RWPE1 (cell line): Measurements from ENCODE around the gene CACNA2D3.
A peak's percentile ranks its signal among the peaks of the same experiment; 100 is the strongest.

Experiments used
- CTCF ChIA-PET: fragments of 350-600 bp; sonication (Branson Sonifier 250); formaldehyde crosslinking; extraction: SDS; loops from one replicate; lab custom pipeline; 2021; lab: Yijun Ruan, JAX
- POLR2A ChIA-PET: fragments of 400-600 bp; formaldehyde crosslinking; extraction: SDS; loops from one replicate; lab custom pipeline; 2020; ENCODE audit warnings: antibody characterized with exemption; ENCODE audit not compliant: low non-redundant PET; lab: Yijun Ruan, JAX
- DNase-seq: peaks from one replicate; pipeline ENCODE4 v3.0.0; 2012; ENCODE audit warnings: low spot score
- H3K27ac ChIP-seq: fragments of 450-650 bp; 2 replicates; pipeline ENCODE4 v1.5.1; 2017
- TF ChIP-seq, protein P1 (sequence below): fragments of 450-650 bp; conservative IDR thresholded peaks from 2 replicates; pipeline ENCODE4 v1.5.1; 2017; ENCODE audit warnings: low read depth, mild to moderate bottlenecking

CACNA2D3 gene

DNA sequence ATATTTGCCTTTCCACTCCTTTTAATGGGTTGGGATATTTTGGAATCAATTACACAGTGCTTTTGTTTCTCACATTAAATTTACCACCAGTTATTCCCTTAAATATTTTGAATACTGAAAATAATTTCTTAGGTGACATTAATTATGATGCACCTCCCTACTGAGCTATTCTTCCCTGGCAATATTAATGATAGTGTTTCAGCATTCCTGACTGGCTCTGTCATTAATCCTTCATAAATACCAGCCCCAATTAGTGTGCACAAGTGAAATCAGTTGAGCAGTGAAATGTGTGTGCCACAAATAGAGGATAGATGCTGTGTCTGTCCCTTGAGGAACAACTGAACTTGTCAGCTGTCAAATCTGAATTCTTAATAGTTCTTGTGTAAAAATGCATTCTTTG is 304.0 kb downstream of the CACNA2D3 start:
- ChIA-PET CTCF (no interaction called here), POLR2A (no interaction called here)
- H3K27ac ChIP-seq = no peak overlapping the region
- no peak for DNase-seq
- TF ChIP-seq, protein P1, sequence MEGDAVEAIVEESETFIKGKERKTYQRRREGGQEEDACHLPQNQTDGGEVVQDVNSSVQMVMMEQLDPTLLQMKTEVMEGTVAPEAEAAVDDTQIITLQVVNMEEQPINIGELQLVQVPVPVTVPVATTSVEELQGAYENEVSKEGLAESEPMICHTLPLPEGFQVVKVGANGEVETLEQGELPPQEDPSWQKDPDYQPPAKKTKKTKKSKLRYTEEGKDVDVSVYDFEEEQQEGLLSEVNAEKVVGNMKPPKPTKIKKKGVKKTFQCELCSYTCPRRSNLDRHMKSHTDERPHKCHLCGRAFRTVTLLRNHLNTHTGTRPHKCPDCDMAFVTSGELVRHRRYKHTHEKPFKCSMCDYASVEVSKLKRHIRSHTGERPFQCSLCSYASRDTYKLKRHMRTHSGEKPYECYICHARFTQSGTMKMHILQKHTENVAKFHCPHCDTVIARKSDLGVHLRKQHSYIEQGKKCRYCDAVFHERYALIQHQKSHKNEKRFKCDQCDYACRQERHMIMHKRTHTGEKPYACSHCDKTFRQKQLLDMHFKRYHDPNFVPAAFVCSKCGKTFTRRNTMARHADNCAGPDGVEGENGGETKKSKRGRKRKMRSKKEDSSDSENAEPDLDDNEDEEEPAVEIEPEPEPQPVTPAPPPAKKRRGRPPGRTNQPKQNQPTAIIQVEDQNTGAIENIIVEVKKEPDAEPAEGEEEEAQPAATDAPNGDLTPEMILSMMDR = no peak

DNA sequence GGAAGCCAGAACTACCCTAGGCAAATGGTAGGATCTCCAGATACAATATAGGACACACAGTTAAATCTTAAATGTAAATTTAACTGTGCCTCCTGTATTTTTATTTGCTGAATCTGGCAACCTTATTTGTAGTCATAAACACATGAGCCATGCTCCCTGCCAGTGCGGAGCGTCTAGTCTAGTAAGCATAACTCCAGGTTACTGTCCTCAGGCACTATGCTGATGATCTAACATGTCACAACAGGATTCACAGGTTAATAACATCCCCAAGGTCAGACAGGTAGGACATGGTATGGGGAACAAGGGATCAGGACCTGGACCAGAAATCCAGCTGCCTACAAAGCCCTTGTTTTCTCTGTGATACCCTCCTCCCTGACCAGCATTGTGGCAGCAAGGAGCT is 305.1 kb downstream of the CACNA2D3 start:
- no peak overlapping the region for H3K27ac ChIP-seq
- TF ChIP-seq, protein P1 = no peak
- no peak for DNase-seq
- ChIA-PET CTCF (interaction anchor here (0.6 kb wide), 2 partner anchors 57 to 109 kb away, joined by 3 to 4 read pairs; no protein-coding TSS in a partner anchor), POLR2A (no interaction called here)

DNA sequence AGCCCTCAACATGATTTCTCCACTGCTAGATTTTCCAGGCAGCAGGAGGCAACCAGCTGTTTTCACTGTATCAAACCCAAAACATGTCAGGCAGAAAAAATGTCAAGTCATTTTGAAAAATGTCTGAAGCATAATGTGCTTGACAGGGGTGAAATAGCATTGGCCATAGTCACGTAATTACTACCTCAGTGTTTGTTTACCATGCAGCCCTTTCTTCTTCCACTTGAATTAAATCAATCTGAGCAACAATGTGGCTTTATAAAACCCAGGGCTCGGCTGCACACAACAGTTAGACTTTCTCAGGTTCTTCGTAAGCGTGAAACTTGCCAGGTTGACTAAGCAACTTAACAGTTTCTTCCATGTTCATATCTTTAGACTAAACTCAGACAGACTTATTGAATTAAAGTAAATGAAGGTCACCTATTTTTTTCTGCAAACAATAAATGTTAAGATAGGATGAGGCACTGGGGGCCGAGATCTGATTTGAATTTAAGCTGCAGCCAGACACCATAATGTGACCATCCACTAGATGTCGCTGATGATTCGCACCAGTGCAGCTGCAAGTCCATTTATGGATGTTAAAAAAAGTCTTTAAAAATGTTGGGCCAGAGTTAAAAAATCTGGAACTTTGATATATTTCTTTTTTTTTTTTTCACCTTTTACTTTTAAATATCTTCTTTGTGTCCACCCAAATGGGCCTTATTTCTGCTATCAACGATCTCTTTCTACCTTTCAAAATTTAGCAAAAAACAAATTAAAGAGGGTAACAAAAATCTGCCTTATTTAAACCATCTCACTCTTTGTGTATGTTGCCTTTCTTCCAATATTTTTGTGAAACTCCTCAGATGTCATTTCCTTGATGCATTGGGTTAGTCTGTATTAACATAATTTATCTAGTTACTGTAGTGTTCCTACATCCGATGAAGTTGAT is 305.9 kb downstream of the CACNA2D3 start:
- no peak overlapping the region for H3K27ac ChIP-seq
- ChIA-PET POLR2A (no interaction called here), CTCF (interaction anchor here (0.5 to 1.6 kb wide), 8 partner anchors 8 to 1291 kb away, joined by 3 to 6 read pairs (median 4); no protein-coding TSS in a partner anchor)
- TF ChIP-seq, protein P1 = peak; percentile 93
- DNase-seq = peak; percentile 33

DNA sequence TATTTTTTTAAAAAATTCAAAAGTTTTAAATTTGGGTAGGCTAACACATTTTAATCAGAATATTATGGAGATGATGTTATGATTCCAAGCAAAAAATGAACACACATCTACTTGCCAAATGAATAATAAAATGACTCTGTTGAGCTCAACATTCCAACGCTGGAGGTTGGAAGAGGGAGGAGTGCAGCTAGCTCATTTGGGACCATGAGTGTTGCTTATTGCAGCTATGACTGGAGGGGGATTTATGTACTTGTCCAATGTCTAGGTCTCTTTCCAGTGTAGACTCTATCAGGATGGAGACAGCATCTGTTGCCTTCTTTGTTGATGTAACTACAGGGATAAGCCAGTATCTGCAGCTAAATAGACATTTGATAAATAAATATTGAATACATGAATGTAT is 310.6 kb downstream of the CACNA2D3 start:
- DNase-seq = no peak
- TF ChIP-seq, protein P1 = no peak
- CTCF ChIA-PET = no interaction called here
- POLR2A ChIA-PET = no interaction called here
- H3K27ac ChIP-seq = no peak overlapping the region

DNA sequence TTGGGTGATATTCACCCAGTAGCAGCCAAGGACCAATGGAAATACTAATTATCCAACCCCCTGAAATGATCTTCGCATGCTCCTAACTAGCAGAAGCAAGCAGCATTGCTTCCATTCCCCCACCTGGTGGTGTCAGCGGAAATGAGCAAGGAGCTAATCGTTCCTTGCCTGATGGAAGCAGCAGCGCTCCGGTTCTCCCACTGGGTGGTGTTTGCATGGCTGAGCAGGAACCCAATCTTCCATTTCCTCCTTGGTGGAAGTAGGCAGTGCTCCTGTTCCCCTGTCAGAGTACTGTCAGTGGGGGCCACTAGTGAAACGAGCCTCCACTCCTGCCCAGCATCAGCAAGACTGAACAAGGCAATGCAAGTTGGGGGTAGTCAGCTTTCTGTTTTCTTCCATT is 311.5 kb downstream of the CACNA2D3 start:
- no peak overlapping the region for H3K27ac ChIP-seq
- POLR2A ChIA-PET = no interaction called here
- CTCF ChIA-PET = no interaction called here
- TF ChIP-seq, protein P1 = no peak
- no peak for DNase-seq

DNA sequence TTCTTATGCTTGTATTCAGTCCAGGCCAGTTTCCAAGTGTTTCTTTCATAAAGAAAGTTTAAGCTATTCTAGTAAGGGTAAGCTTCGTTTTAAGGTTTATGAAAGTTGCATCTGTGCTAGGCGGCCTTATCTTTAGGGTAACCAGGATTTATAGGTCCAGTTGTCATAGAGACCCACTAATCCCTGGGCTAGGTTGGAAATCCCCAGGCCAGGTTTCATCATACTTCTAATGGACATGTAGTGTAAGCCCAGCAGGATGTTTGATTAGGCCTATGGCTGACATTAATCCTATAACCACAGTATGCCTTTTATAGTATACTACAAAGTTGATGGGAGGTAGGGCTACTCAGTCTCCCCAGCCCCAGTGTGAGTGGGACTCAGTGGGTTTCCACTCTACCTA is 312.4 kb downstream of the CACNA2D3 start:
- CTCF ChIA-PET = no interaction called here
- TF ChIP-seq, protein P1 = no peak
- no peak for DNase-seq
- POLR2A ChIA-PET = no interaction called here
- H3K27ac ChIP-seq = no peak overlapping the region
